SW480 (cell line): ENCODE data around the gene CPHXL.
A peak's percentile ranks its signal among the peaks of the same experiment; 100 is the strongest.

ENCODE experiments used
- DNase-seq: peaks from one replicate; pipeline ENCODE4 v3.0.0-alpha.2; 2016; ENCODE audit warnings: low spot score

The CPHXL gene

GRCh38 chr16:75701361-75701760 lies 24.9 kb downstream of the CPHXL start, which contains the start of gene DUXB:
Gene DUXB (minus strand): TSS chr16:75701461. CDS start chr16:75701418, 43 bp downstream.
- DNase-seq = no peak

DNA sequence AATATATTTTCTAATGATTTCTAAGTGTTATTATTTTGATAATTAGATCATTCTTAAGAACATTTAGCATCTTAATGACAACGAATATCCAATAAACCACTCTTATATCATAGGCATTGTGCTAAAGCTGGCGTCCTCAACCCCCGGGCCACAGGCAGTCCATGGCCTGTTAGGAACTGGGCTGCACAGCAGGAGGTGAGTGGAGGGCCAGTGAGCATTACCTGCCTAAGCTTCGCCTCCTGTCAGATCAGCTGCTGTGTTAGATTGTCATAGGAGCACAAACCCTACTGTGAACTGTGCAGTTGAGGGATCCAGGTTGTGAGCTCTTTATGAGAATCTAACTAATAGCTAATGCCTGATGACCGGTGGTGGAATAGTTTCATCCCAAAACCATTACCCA lies 28.7 kb downstream of the CPHXL start:
- no peak for DNase-seq

- peak; percentile 14 for DNase-seq
These were observed 30.6 kb downstream of the CPHXL start for GRCh38 chr16:75695708-75696107.

GRCh38 chr16:75687361-75687760 lies 38.9 kb downstream of the CPHXL start:
- DNase-seq = no peak

DNA sequence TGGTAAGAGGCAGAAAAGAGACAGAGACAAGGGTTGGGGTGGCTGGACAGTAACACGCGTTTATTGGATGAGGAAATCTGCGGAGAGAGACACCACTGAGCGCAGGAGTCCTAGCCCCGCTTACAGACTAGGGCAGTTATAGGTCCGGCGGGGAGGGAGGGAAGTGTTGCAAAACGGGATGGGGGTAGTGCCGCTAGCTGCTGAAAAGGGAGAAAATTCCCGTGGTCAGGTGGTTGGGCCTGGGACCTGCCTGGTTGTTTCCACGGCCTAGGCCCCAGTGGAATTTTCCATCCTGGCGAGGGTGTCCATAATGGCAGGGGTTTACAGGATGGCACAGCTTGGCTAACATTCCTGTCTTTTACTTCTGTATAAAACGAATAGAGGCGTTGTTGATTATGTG lies 44.0 kb downstream of the CPHXL start:
- DNase-seq = peak; percentile 13

DNA sequence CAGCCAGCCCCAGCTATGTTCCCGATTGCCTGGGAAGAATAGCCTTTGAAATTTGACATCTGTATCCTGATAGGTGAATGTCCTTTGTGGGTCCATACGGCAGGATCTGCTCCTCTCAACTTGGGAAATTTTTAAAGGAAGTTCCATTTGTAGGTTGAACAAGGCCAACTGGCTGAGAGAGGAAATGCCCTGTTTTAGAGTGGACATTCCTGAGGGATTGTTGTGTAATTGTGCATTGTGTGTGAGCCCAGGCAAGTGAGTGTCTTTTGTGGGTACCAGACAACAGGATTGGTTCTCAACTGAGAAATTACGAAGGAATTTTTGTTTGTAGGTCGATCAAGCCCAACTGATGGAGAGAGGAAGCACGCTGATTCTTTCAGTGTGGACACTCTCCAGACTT lies 46.9 kb downstream of the CPHXL start:
- no peak for DNase-seq

DNA sequence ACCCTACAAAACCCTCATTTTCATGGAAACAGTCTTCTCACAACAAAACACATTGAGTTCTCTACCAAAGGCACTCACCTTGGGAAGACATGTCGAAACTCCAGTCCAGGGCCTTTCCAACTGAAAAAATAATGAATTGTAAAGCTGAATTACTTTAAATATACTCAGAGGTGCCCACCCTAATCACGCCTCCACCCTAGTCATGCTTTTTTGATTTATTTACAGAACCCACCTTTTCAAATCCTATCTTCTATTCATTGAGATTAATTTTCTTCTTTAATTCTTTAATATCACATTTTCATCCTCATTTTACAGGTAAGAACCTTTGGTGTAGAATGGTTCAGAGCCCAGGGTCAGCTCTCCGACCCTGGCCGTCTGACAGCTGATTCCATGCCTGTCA lies 49.4 kb downstream of the CPHXL start, which contains the start of gene CPHXL2:
Gene CPHXL2 (minus strand): TSS at position 101 of the 400 bp plus-strand sequence. CDS start 10 bp downstream, at position 91.
- DNase-seq = no peak

GRCh38 chr16:75667503-75667902 lies 58.8 kb downstream of the CPHXL start:
- DNase-seq = no peak
